ENCODE measurements around the gene LENEP.

DNA sequence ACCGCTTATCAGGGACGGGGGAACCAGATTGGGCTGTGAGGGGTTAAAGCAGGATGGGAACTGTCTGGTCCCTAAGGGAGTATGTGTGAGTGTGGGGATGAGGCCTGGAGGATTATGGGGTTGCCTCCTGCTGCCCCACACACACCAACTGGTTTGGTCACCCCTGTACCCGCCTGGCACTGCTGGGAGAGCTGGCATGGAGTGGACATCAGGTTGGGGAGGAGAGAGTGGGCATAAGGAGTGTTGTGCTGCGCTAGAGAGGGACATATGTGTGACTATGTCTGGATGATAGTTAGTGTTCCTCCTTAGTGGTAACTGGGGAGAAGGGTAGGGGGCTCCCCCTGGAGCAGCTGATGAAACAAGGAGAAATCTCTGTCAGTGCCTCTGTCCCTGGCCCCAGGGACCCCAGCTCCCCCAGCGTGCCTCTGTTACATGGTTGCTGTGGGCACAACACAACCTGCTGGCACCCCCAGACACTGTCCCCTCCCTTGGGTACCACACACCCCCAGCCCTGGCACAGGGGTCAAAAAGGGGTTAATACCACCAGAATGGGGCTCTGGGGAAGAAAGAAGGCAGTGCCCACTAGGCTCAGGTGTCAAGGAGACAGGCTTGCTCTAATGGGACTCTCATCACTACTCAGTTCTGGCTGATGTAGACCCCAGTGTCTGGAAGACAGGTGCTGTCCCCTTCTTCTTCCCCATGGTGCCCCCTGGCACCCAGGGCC, 11.1 kb downstream of the LENEP start:
- TF ChIP-seq YY1 (IDR thresholded peaks at IDR 0.05; ENCODE audit: insufficient read depth, insufficient read length) = no peak
- TF ChIP-seq ZNF274 (IDR thresholded peaks at IDR 0.05; ENCODE audit: low read depth, low read length) = no peak

Measured in NT2/D1 (cell line).